Body of pancreas (tissue), 4 donors: ENCODE results near the gene CSF3. TPM values are rescaled to one million over a fixed set of nuclear protein-coding genes. Genes with fewer than 3 reads are reported as not detected.

Source experiments
- ATAC-seq: fragments of 150-250 bp; one replicate; pipeline ENCODE4 v1.9.1; 2016
- DNase-seq, 4 donors: peaks; one replicate each; pipeline ENCODE4 v3.0.0-alpha.2; 2019
- H3K27ac ChIP-seq, 4 donors: fragments of 200-600 bp; sonication (generic); 1 replicate in 3 of 4; 2 replicates in 1 of 4; pipeline versions ENCODE4 v1.5.1 to v1.6.1; 2016 to 2019; ENCODE audit warnings: mild to moderate bottlenecking in 1 of 4, mixed read lengths in 1 of 4, moderate library complexity in 1 of 4
- H3K27me3 ChIP-seq, 2 donors: fragments of 200-600 bp; sonication (generic); one replicate each; pipeline ENCODE4 v1.6.0; 2016; ENCODE audit warnings: mild to moderate bottlenecking in 1 of 2
- H3K36me3 ChIP-seq, 2 donors: fragments of 200-600 bp; sonication (generic); replicated peaks in 1 of 2; 2 replicates each; pipeline ENCODE4 v1.5.1; 2016; ENCODE audit warnings: low read depth in 2 of 2; ENCODE audit not compliant: insufficient read depth in 1 of 2
- H3K4me1 ChIP-seq: fragments of 200-600 bp; sonication (generic); one replicate; pipeline ENCODE4 v1.6.0; 2016
- H3K4me3 ChIP-seq, 2 donors: fragments of 200-600 bp; sonication (generic); 1 replicate in 1 of 2; 2 replicates in 1 of 2; pipeline ENCODE4 v1.5.1; 2016 to 2019
- H3K9me3 ChIP-seq, 3 donors: fragments of 200-600 bp; sonication (generic); 1 replicate in 2 of 3; 2 replicates in 1 of 3; pipeline ENCODE4 v1.5.1; 2016
- POLR2A ChIP-seq, 3 donors: fragments of 450-650 bp; IDR thresholded peaks; one replicate each; pipeline ENCODE4 v1.6.1; 2016; ENCODE audit warnings: antibody characterized with exemption in 3 of 3, mild to moderate bottlenecking in 2 of 3
- WGBS, 2 donors: methylation state at CpG; one replicate each; pipeline ENCODE4 v1.1.5; 2017; 5-methylcytosine and 5-hydroxymethylcytosine counted together
- intact Hi-C: fragments of 100-400 bp; cut with DNase I; formaldehyde crosslinking; loops from one replicate; pipeline ENCODE4 v1.15.1; 2023
- total RNA-seq, 2 donors: library from RNA; depleted of rRNA; stranded (reverse); fragments of >200 nt; gene quantifications; one replicate each; pipeline ENCODE4 v1.1.0, GENCODE V29; 2016
- TF ChIP-seq, protein P1 (sequence below), 7 experiments: fragments of 450-650 bp in 4 of 7; fragments of 200-600 bp in 3 of 7; sonication (generic) in 3 of 7; IDR thresholded peaks; one replicate each; pipeline ENCODE4 v1.5.1; 2016 to 2019; ENCODE audit warnings: antibody characterized with exemption in 7 of 7

Gene CSF3
- total RNA-seq, 2 donors from 2014 or later = 0.78 to 1.6 TPM

DNA sequence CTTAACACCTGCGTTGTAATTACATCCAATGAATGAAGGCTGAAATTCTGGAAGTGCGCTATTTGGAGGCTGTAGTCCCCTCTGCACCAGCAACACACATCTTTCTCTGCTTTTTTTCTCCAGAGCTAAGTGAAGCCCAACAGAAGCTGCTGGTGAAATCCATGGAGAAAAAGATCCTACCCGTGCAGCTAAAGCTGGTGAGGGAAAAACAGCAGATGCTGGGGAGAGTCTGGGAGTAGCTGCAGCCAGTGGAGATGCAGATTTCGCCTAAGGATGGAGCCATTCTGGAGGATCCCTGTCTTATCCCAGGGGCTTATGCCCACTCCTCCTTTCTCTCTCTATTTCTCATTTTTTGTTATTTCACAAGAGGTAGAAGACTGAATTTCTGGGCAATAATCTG is 39.4 kb upstream of the CSF3 start:
- no peaks in the 10 kb centered on the region for H3K27me3 ChIP-seq
- H3K9me3 ChIP-seq = no peaks in the 10 kb centered on the region
- H3K27ac ChIP-seq = no peak overlapping the region
- no peak for DNase-seq
- no peaks in the 10 kb centered on the region for H3K36me3 ChIP-seq
- intact Hi-C loops = no loop called here
- 52 to 59% methylated on average over 4 of the region's 4 CpGs for WGBS, 2 donors
- ATAC-seq = no peak
- H3K4me3 ChIP-seq = no peak overlapping the region
- no peaks in the 10 kb centered on the region for H3K4me1 ChIP-seq
- no peak for TF ChIP-seq POLR2A (IDR thresholded peaks at IDR 0.05)
- TF ChIP-seq, protein P1, sequence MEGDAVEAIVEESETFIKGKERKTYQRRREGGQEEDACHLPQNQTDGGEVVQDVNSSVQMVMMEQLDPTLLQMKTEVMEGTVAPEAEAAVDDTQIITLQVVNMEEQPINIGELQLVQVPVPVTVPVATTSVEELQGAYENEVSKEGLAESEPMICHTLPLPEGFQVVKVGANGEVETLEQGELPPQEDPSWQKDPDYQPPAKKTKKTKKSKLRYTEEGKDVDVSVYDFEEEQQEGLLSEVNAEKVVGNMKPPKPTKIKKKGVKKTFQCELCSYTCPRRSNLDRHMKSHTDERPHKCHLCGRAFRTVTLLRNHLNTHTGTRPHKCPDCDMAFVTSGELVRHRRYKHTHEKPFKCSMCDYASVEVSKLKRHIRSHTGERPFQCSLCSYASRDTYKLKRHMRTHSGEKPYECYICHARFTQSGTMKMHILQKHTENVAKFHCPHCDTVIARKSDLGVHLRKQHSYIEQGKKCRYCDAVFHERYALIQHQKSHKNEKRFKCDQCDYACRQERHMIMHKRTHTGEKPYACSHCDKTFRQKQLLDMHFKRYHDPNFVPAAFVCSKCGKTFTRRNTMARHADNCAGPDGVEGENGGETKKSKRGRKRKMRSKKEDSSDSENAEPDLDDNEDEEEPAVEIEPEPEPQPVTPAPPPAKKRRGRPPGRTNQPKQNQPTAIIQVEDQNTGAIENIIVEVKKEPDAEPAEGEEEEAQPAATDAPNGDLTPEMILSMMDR (IDR thresholded peaks at IDR 0.05) = no peak

DNA sequence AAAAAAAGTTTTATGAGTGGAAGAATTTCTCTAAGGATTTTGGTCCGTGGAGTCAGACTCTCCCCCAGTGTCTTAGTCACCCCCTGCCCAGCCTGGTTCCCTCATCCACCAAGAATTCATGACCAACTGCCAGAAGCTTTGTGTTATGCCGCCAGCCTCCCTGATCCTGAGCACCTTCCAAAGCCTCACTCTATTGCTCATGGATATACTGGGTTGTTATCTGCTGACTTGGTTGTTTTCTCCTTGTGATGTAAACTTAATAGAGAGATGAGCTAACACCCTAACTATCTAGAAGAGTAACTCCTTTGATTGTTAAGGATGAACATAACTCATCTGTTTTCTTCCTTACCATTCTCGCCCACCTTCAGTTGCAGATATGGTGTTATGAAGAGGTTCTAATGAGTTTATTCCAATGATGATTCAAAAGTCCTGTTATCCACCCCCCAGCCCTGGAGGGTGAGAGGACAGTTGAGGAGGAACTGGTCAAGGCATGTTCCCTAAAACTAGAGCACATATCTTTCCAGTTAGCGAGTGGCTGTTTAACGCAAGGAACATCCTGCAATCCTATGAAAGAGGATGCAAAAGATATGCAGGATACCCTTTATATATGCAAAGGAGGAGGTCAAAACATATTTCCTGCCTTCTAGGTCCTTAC is 36.1 kb upstream of the CSF3 start:
- DNase-seq = no peak
- Histone ChIP-seq H3K4me3 (no peak overlapping the region), H3K9me3 (no peaks in the 10 kb centered on the region), H3K27me3 (no peaks in the 10 kb centered on the region), H3K27ac (no peak overlapping the region), H3K4me1 (peaks cover 17% of the 10 kb centered on the region), H3K36me3 (peaks cover 0 to under 1% of the 10 kb centered on the region in 2 donors)
- no peak for ATAC-seq
- TF ChIP-seq POLR2A (IDR thresholded peaks at IDR 0.05) = no peak
- TF ChIP-seq, protein P1 (IDR thresholded peaks at IDR 0.05) = no peak
- intact Hi-C loops = no loop called here
- 70% methylated on average over 5 of the region's 5 CpGs for WGBS, 2 donors

DNA sequence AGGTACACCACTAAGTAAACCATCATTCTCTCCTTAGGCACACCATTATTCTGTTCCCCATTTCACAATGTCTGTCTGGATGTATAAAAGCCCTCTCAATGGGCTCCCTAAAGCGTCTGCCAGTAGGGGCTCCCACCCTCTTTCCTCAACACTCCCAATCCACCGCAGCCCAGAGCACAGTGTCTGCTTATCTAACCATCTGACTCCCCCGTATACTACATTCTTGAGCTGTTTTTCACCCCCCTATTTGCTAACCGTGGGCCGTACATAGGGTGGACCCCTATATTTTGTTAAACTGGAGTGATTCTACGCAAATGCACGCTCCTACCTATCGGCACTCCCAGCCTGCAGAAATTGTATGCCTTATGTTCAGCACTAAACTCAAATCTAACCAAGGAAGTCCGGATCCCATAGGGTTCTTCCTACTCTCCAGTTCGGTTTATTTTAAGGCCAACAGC is 35.3 kb upstream of the CSF3 start:
- ATAC-seq (peak; percentile 22), DNase-seq (peak in 3 of 4 donors; percentile 15 to 33 (median 26))
- Histone ChIP-seq H3K27me3 (no peaks in the 10 kb centered on the region), H3K36me3 (peaks cover 5 to 7% of the 10 kb centered on the region in 2 donors), H3K4me1 (peaks cover 17% of the 10 kb centered on the region), H3K27ac (peak overlapping the region; percentile 40 to 95 (median 83)), H3K9me3 (no peaks in the 10 kb centered on the region), H3K4me3 (peak overlapping the region; percentile 6)
- TF ChIP-seq, protein P1 (IDR thresholded peaks at IDR 0.05) = no peak
- TF ChIP-seq POLR2A (IDR thresholded peaks at IDR 0.05) = no peak
- intact Hi-C loops = no loop called here
- WGBS, 2 donors = 1% methylated on average over 10 of the region's 10 CpGs

DNA sequence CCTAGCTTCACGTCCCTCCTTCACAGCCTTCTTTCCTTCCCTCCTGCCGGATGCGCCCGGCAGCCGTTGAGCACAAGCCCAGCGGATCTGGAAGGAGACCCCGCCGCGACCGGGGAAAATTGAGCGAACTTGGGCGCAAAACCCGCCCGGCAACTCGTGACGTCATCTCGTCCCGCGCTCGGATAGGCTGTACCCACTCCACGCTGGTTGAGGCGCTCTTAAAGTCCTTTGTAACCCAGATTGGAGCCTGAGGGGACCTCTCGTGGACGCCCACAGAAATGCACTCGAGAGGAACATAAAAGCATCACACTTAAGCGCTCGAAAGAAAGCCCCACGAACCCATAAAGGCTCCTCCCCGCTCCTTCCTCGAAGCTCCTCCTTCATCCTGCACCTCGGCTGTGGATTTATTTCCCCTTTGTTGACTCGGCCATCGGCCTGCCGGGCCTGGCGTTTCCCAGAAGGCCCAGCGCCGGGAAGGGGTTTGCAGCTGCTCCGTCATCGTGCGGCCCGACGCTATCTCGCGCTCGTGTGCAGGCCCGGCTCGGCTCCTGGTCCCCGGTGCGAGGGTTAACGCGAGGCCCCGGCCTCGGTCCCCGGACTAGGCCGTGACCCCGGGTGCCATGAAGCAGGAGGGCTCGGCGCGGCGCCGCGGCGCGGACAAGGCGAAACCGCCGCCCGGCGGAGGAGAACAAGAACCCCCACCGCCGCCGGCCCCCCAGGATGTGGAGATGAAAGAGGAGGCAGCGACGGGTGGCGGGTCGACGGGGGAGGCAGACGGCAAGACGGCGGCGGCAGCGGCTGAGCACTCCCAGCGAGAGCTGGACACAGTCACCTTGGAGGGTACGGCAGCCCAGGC is 34.7 kb upstream of the CSF3 start, which contains the start of gene PSMD3:
TSS of gene PSMD3 (plus strand) at position 457 of the 856 bp plus-strand sequence. CDS start at position 621, 164 bp downstream.
- TF ChIP-seq, protein P1 (IDR thresholded peaks at IDR 0.05) = peak; percentile 53 to 99 (median 97)
- peak; percentile 63 to 90 (median 83) for TF ChIP-seq POLR2A (IDR thresholded peaks at IDR 0.05)
- H3K9me3 ChIP-seq = no peaks in the 10 kb centered on the region
- H3K4me1 ChIP-seq = peaks cover 17% of the 10 kb centered on the region
- 1% methylated on average over 14 to 68 of the region's 84 CpGs for WGBS, 2 donors
- no peaks in the 10 kb centered on the region for H3K27me3 ChIP-seq
- ATAC-seq = peak; percentile 95
- peak; percentile 98 to 99 (median 99) for DNase-seq
- H3K4me3 ChIP-seq = peak within 1 kb of the TSS; percentile 90 to 100
- H3K27ac ChIP-seq = peak within 1 kb of the TSS; percentile 65 to 95 (median 90)
- H3K36me3 ChIP-seq = peaks cover 10 to 13% of the 10 kb centered on the region in 2 donors
- intact Hi-C loops = no loop called here
